PC-9 (cell line): ENCODE data around the gene NAGK.

ENCODE experiments used
- CTCF ChIP-seq: fragments of 200-600 bp; sonication (generic); conservative IDR thresholded peaks from 2 replicates; pipeline ENCODE4 v1.6.1; 2017; ENCODE audit warnings: mixed run types, antibody characterized with exemption, mild to moderate bottlenecking, moderate library complexity
- EZH2 ChIP-seq: fragments of 200-600 bp; sonication (generic); IDR thresholded peaks from 2 replicates; pipeline ENCODE4 v1.8.0; 2017; ENCODE audit warnings: antibody characterized with exemption, low read depth

- TF ChIP-seq CTCF, result no peak
- no peak for TF ChIP-seq EZH2
Observed at GRCh38 chr2:71043531-71044407, 24.7 kb upstream of the NAGK start.
